GM19397 (cell line): Measurements from ENCODE around the gene PIGN.
A peak's percentile ranks its signal among the peaks of the same experiment; 100 is the strongest.

Experiments used
- ATAC-seq: cut with Tn5 transposase; IDR thresholded peaks from one replicate; pipeline ENCODE4 v1.9.1; 2021; ENCODE audit warnings: mild to moderate bottlenecking, moderate library complexity; ENCODE audit not compliant: unreplicated experiment

The PIGN gene

GRCh38 chr18:62118328-62118727, 68.5 kb downstream of the PIGN start:
- no peak for ATAC-seq

DNA sequence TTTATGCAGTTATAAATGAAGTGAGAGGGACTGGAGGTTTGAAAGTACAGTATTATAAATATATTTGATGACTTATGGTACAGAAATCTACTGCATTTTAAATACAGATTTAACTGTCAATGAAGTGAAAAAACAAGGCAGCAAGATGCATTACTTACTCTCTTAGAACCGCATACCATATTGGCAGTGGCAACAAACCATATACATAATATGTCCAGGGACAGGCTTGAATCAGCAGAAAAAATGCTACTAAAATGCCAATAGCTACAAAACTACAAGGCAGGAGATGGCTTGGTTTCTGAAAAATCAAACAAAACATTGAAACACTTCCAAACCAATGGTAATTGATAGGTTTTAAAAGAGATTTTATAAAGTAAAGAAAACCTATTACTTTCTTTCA, 77.2 kb downstream of the PIGN start:
- no peak for ATAC-seq

DNA sequence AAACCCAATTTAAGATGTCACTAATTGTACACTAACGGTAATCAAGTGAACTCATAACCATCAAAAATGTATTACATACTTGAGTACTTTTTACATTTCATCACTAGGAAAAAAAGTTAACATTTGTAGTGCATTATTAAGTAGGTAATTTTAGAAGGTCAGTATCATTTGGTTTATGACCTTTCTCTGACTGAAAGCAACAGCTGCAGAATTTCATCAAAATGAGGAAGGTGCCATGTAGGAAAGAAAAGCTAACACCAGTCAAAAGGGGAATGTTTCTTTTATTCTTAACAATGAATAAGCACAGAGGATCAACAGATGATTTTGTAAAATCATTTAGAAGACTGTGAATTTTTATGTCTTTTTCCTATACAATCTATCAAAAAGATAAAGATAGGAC, 79.0 kb downstream of the PIGN start:
- no peak for ATAC-seq

- no peak for ATAC-seq
Observed at GRCh38 chr18:62106271-62106670, 80.6 kb downstream of the PIGN start.

DNA sequence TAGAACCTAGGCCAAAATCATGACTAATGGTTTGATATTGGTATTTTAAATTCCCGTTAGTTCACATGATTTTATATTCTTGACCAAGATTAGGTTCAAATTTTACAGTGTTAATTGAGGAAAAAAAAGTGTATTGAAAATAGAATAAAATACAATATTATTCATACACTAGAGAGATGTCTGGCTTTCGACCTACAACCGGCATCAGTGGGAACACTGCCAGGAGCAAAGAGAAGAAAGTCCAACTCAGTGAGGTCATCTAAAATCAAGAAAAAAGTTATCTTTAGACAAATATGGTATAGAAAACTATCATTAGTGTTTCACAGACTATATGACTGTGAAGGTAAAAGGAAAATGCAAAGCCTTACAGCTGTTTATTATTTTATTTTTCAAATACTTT, 81.5 kb downstream of the PIGN start:
- ATAC-seq, result no peak

DNA sequence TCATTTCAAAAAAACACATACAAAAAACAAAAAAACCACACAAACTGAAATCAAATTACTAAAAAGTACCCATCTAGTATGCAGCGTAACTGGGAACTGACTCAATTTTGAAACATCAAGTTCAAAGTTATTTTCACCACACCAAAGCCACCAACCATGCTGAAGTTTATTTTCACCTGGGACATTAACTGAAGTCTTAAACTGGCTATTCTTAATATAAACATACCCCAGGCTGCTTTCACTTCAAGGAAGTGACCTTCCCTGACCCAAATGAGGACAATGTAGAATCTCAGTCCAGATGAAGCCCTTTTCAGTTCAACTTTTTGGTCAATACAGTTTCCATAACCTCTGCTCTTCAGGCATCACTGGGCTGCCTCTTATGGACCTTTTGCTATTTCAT, 84.6 kb downstream of the PIGN start:
- ATAC-seq, result peak; percentile 50

DNA sequence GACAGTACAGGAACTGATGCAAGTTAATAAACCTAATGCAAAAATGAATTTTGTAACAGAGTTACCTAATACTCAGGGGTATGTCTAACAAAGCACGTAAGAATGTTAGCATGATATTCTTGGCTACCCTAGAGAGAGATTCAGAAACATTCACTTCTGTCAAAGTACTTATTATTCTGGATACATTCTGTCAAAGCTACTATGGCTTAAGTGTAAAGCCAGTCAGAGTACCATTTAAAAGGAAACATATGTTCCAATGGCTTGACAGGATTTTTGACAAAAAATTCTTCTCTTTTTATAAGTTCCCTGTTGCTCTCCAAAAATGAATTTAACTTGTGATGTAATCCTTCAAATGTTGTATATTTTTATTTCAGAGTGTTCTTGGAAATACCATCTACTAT, 85.5 kb downstream of the PIGN start:
- no peak for ATAC-seq

DNA sequence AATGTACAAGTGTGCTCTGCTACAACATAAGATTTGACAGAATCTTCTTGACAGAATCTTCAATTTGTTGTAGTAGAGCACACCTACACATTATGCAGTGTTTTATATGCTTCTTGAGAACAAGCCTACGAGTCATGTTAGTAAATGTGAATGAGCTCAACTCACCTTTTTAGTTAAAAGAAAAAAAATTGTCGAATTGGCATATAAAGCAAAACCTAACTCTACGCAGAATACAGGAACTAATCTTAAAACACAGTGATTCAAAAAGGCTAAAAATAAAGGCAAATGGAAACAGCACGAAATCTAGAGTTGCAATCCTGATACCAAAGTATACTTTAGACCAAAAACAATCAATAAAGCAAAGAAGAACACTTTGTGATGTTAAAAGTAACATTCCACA, 87.9 kb downstream of the PIGN start:
- ATAC-seq, result no peak

DNA sequence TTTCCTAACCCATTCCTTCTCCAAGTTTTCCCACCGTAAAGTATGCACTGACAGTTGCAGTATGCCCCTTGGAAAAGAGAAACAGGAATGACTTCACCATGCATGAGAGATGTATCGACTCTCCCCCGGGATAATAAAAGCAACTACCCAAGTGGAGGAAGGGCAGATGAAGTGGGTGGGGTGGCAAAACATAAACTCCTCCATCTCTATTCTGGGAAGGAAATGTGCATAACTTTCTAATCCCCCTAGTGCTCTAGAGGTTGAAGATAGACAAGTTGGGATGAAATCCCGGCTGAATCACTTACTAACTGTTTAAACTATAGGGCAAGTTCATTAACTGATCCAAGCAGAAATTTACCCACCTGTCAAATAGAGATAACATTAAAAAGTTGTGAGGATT, 89.2 kb downstream of the PIGN start:
- ATAC-seq, result no peak

DNA sequence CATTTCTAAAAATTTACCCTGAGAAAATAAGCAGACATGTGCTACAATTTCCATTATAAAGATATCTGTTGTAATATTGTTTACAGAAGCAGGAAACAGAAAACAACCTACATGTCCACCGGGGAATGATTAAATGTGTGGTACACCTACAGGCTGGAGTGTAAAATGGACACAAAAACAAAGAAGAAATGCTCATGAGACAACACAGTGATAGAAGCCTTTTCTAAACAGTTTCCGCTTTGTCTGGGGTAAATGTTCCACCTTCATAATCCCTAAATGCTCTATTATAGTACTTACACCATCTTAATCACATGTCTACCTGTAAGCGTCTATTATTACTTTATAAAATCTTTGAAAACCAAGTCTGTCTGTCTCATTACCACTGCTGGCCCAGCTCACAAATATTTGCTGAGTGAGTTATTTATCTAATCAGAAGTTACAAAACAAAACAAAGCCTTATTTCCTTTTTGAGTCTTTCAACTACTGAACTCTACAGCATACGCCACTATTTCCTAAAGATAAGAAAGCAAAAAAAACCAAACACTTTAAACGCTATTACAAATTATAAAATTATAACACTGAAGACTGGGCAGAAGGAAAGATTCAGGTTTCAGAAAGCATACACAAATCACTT, 95.3 kb downstream of the PIGN start:
- no peak for ATAC-seq

DNA sequence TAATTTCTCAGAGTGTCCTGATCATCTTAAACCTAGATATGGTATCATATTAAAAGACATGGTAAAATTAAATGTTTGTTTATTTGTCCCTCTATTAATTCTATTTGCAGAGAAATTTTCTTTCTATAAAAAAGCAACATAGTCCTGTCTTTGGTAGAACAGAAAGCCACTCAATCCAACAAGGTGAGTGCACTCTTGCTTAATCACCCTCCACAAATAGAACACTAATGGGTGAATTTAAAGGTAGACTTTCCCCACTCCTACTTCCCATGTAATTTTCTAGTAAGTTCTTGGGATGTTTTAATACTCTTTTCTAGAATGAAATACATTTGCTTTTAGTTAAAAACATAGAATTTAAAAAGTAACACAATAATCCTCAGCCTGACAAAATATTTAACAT, 97.7 kb downstream of the PIGN start:
- ATAC-seq, result no peak

GRCh38 chr18:62088156-62088555, 98.7 kb downstream of the PIGN start:
- no peak for ATAC-seq

DNA sequence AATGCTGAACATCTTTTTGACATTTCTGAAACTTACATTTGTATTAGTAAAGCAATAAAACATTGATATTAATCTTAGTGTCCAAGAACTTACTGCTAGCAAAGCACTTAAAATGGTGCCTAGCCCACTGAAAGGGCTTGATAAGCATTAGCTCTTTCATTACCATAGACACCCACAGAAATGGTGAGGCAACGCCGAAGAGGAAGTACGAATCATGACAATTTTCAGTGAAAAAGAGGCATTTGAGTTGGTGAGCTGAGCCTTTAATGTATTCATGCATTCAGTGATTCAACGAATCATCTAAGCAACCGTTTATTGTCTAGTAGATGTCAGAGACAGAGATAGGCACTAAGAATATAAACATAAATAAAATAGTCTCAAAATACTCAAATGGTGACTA, 101.1 kb downstream of the PIGN start:
- ATAC-seq, result no peak

- ATAC-seq, result no peak
Observed at GRCh38 chr18:62081761-62082294, 105.0 kb downstream of the PIGN start.

DNA sequence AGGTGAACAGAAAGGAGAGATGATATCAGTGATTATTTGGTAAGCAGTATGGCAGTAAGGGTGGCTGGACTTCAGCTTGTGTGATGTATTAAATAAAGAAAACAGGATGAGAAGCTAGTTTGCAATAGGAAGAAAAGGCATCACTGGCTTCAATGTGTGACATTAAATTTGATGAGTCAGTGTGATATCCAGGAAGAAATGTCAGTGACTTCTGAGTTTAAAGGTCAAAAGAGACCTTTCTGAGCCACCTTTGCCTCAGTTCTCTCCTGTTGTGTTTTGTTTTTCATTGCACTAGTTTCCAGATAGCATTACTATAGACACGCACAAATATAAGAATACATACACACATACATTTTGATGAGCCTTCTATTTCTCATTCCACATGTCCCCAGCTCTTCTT, 105.6 kb downstream of the PIGN start:
- ATAC-seq, result no peak

DNA sequence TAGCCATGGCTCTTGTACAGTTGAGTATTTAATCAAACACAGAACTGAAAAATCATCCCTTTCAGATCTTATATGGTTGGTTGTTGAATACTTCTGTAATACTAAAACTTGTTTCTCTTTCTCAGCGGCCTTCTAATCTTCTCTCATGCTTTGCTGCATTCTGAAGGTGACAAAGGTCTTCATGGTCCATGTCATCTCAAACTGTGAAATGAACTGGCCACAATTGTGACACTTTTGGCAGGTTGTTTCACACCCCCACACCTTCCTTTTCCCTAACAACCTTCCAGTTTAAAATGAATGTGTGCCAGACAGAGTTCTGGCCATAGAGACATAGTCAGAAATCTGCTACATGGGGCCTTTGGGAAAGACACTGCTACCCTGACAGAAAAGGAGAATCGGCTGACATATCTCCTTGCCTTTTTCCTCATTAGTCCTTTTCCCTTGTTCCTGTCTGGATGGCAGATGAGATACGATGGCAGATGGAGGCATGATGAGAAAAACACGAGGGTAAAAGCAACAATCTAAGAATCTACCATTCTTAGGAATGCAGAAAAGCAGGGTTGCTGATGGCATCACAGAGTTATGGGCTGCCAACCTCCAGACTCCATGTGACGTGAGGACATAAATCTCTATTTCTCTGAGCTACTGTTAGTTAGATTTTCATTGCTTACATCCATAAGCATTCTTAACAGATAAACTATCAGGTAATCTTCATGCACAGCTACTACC, 106.5 kb downstream of the PIGN start:
- ATAC-seq, result no peak

DNA sequence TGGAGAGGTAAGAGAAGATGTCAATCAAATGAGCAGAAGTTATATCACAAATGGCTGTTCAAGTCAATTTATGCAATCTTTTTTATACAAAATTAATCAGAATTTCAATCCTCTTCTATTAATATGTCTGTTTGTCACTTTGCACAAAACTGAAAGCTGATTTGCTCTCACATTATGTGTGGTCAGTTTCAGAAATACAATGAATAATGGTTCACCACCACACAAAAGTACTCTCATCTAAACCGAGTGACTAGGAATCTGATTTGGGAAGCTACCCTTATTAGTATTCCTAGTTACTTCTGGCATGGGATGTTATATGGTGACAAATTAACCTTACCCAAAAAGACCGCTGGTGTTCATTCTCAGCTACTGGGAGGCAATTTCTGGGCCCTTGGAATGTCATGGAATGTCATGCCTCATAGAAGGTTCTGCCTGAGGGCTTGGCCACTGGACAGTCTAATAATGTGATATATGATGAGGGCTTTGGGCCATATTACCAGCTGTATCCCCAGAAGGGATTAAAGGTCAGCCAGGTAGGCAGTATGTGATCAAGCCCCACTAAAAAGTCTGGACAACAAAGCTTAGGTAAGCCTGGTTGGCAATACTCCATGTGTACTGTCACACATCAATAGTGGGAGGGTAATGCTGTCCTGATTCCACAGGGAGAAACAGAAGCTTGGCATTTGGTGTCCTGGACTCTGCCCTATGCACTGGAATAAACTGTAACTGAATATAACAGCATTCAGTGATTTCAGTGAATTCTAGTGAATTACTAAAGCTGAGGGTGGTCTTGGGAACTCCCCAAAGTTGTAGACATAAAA, 113.2 kb downstream of the PIGN start:
- ATAC-seq, result no peak

DNA sequence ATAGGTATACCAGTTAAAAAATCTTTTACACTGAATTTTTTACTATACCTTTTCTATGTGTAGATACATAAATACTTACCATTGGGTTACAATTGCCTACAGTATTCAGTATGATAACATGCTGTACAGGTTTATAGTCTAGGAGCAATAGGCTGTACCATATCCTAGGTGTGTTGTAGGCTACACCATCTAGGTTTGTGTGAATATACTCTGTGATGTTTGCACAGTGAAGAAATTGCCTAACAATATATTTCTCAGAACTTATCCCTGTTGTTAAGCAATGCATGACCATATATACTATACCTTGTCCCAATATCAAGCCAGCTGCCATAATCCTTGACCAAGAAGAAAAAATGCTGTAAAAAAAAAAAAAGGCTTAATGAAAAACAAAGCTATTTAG, 114.5 kb downstream of the PIGN start:
- ATAC-seq, result no peak

DNA sequence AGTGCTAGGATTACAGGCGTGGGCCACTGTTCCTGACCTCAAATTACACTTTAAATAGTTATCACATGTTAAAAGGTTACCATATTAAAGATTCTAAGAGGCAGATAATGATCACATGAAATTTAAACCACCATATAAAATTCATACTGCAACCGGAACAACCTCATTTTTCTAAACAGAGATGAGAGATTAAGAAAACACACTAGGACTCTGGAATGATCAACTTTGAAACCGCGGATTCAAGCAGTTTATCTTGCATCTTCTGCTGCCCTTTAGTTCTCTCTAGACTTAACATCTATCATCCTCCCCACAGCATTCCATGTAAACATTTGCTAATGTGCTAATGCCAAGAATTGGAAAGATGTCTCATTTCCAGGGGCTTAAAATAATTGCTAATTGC, 115.8 kb downstream of the PIGN start:
- no peak for ATAC-seq

DNA sequence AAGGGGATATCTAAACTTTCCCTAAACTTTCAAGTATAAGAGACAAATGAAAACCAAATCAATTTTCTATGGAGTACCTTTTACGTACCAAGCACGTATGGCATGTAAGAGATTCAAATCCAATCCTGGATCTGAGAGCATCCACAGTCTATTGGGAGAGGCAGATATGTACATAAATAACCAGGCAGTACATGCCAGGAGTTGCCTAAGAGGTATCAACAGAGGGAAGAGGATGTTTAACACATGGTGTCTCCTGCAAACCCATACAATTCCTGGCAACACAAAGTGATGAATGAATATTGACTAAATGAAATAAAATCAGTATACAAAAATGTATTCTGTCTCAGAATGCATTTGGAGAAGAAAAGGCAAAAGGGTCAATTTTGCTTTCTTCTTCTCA, 116.6 kb downstream of the PIGN start:
- ATAC-seq, result no peak

- ATAC-seq, result no peak
Observed at GRCh38 chr18:62069556-62069955, 117.3 kb downstream of the PIGN start.
